Fibroblast of pulmonary artery (primary cell): ENCODE measurements around the gene DCAF6.

ENCODE experiments used
- DNase-seq: peaks from one replicate; pipeline ENCODE4 v3.0.0-alpha.2; 2010; ENCODE audit warnings: low read depth
- H3K4me3 ChIP-seq: replicated peaks from 2 replicates; pipeline ENCODE4 v1.5.1; 2011; ENCODE audit warnings: low read depth, mild to moderate bottlenecking, control low read depth, low read length, moderate library complexity
- TF ChIP-seq, protein P1 (sequence below): IDR thresholded peaks from 2 replicates; pipeline ENCODE4 v1.5.1; 2011; ENCODE audit warnings: mild to moderate bottlenecking, control low read depth, low read length, inconsistent platforms; ENCODE audit errors: missing control alignments

The DCAF6 gene

GRCh38 chr1:167995038-167995437 lies 58.6 kb downstream of the DCAF6 start:
- DNase-seq = no peak
- TF ChIP-seq, protein P1, sequence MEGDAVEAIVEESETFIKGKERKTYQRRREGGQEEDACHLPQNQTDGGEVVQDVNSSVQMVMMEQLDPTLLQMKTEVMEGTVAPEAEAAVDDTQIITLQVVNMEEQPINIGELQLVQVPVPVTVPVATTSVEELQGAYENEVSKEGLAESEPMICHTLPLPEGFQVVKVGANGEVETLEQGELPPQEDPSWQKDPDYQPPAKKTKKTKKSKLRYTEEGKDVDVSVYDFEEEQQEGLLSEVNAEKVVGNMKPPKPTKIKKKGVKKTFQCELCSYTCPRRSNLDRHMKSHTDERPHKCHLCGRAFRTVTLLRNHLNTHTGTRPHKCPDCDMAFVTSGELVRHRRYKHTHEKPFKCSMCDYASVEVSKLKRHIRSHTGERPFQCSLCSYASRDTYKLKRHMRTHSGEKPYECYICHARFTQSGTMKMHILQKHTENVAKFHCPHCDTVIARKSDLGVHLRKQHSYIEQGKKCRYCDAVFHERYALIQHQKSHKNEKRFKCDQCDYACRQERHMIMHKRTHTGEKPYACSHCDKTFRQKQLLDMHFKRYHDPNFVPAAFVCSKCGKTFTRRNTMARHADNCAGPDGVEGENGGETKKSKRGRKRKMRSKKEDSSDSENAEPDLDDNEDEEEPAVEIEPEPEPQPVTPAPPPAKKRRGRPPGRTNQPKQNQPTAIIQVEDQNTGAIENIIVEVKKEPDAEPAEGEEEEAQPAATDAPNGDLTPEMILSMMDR = no peak
- H3K4me3 ChIP-seq = no peak overlapping the region

GRCh38 chr1:167996266-167996665 lies 59.8 kb downstream of the DCAF6 start:
- TF ChIP-seq, protein P1 = no peak
- no peak overlapping the region for H3K4me3 ChIP-seq
- no peak for DNase-seq

GRCh38 chr1:167997037-167997575 lies 60.6 kb downstream of the DCAF6 start:
- H3K4me3 ChIP-seq = no peak overlapping the region
- TF ChIP-seq, protein P1 = no peak
- DNase-seq = no peak

GRCh38 chr1:167999877-168000276 lies 63.4 kb downstream of the DCAF6 start:
- DNase-seq = no peak
- H3K4me3 ChIP-seq = no peak overlapping the region
- TF ChIP-seq, protein P1 = no peak

DNA sequence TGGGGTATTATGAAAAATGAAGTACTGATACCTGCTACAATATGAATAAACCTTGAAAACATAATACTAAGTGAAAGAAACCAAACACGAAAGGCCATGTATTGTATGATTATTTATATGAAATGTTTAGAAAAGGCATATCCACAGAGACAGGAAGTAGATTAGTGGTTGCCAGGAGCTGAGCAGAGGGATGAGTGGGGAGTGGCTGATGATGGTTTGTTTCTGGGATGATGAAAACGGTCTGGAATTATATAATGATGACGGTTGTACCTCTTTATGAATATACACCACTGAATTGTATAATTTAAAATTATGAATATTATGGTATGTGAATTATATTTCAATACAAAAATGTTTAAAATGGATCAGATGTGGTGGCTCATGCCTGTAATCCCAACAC lies 64.2 kb downstream of the DCAF6 start:
- DNase-seq = peak; percentile 51
- H3K4me3 ChIP-seq = no peak overlapping the region
- TF ChIP-seq, protein P1 = no peak

DNA sequence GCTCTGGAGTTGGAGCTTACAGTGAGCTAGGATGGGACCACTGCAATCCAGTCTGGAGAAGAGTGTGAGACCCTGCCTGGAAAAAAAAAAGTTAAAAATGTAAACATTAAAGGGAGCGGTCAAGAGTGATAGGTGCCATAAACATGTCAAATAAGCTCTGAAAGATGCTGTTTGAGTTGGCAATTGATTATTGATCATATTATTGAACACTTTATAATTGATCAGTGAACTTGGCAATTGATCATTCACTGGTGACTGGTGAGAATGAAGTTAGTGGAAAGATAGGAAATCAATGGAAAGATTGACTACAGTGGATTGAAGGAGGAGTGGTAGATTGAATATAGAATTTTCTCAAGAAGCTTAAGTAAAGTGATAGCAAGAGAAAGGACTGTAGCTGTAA lies 64.7 kb downstream of the DCAF6 start:
- H3K4me3 ChIP-seq = no peak overlapping the region
- DNase-seq = no peak
- TF ChIP-seq, protein P1 = no peak

DNA sequence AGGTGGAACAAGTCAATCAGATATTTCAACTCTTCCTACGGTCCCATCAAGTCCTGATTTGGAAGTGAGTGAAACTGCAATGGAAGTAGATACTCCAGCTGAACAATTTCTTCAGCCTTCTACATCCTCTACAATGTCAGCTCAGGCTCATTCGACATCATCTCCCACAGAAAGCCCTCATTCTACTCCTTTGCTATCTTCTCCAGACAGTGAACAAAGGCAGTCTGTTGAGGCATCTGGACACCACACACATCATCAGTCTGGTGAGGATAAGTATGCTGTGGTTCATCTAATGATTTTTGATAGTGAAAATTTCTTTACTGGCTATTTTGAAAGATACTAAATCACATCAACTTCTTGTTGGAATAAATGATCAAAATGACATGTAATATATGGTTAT lies 68.0 kb downstream of the DCAF6 start:
- H3K4me3 ChIP-seq = no peak overlapping the region
- DNase-seq = no peak
- TF ChIP-seq, protein P1 = no peak
